Hepatocyte (in vitro differentiated cells): ENCODE results near the gene C12orf56. TPM values are rescaled to one million over a fixed set of nuclear protein-coding genes. Genes with fewer than 3 reads are reported as not detected.

Experiments
- DNase-seq: peaks from one replicate; pipeline ENCODE4 v3.0.0-alpha.2; 2016; ENCODE audit warnings: low spot score
- H2AFZ ChIP-seq: fragments of 200-600 bp; sonication (generic); 2 replicates; pipeline ENCODE4 v1.6.0; 2016; ENCODE audit warnings: antibody characterized with exemption, mild to moderate bottlenecking
- H3K27ac ChIP-seq: fragments of 200-600 bp; sonication (generic); 2 replicates; pipeline ENCODE4 v1.5.1; 2016; ENCODE audit warnings: mild to moderate bottlenecking
- H3K27me3 ChIP-seq: fragments of 200-600 bp; sonication (generic); 2 replicates; pipeline ENCODE4 v1.6.1; 2016
- H3K36me3 ChIP-seq: fragments of 200-600 bp; sonication (generic); replicated peaks from 2 replicates; pipeline ENCODE4 v1.5.1; 2016; ENCODE audit warnings: low read depth; ENCODE audit not compliant: insufficient read depth
- H3K4me1 ChIP-seq: fragments of 200-600 bp; sonication (generic); 2 replicates; pipeline ENCODE4 v1.5.1; 2016; ENCODE audit warnings: mild to moderate bottlenecking, moderate library complexity; ENCODE audit not compliant: insufficient read depth
- H3K4me2 ChIP-seq: fragments of 200-600 bp; sonication (generic); 2 replicates; pipeline ENCODE4 v1.6.0; 2016
- H3K4me3 ChIP-seq: fragments of 200-600 bp; sonication (generic); 2 replicates; pipeline ENCODE4 v1.5.1; 2016; ENCODE audit warnings: mild to moderate bottlenecking
- H3K79me2 ChIP-seq: fragments of 200-600 bp; sonication (generic); 2 replicates; pipeline ENCODE4 v1.6.0; 2017; ENCODE audit warnings: mild to moderate bottlenecking
- H3K9me2 ChIP-seq: fragments of 200-600 bp; sonication (generic); replicated peaks from 2 replicates; pipeline ENCODE4 v1.6.0; 2017; ENCODE audit warnings: mild to moderate bottlenecking; ENCODE audit not compliant: insufficient read depth
- H3K9me3 ChIP-seq: fragments of 200-600 bp; sonication (generic); 2 replicates; pipeline ENCODE4 v1.5.1; 2016; ENCODE audit warnings: low read depth, mild to moderate bottlenecking
- H4K20me1 ChIP-seq: fragments of 200-600 bp; sonication (generic); 2 replicates; pipeline ENCODE4 v1.6.0; 2016; ENCODE audit warnings: mild to moderate bottlenecking; ENCODE audit not compliant: insufficient read depth, poor library complexity, severe bottlenecking
- CTCF ChIP-seq: fragments of 200-600 bp; sonication (generic); IDR thresholded peaks from 2 replicates; pipeline ENCODE4 v1.5.1; 2016; ENCODE audit warnings: antibody characterized with exemption, mild to moderate bottlenecking; ENCODE audit not compliant: poor library complexity
- EZH2 ChIP-seq: fragments of 200-600 bp; sonication (generic); IDR thresholded peaks from 2 replicates; pipeline ENCODE4 v1.6.1; 2016; ENCODE audit warnings: antibody characterized with exemption, mild to moderate bottlenecking, borderline replicate concordance
- EZH2phosphoT487 ChIP-seq: fragments of 200-600 bp; sonication (generic); IDR thresholded peaks from one replicate; pipeline ENCODE4 v1.6.1; 2018; ENCODE audit warnings: antibody characterized with exemption, mild to moderate bottlenecking, low read depth, moderate library complexity; ENCODE audit not compliant: unreplicated experiment, severe bottlenecking
- WGBS: methylation state at CpG from one replicate; pipeline ENCODE4 v1.1.6; 2016; ENCODE audit warnings: low lambda C conversion rate; ENCODE audit errors: missing lambda C conversion rate; 5-methylcytosine and 5-hydroxymethylcytosine counted together
- polyA plus RNA-seq: library from polyadenylated mRNA; unstranded; fragments of >200 nt; fragmentation: Nextera tagmentation; extraction: Ambion mirVana; gene quantifications from 2 replicates; pipeline ENCODE4 v1.2.1, GENCODE V29; 2016
- total RNA-seq: library from RNA; depleted of rRNA; stranded (reverse); fragments of >200 nt; gene quantifications from 2 replicates; pipeline ENCODE4 v1.2.3, GENCODE V29; 2014

C12orf56 gene
- total and polyA plus RNA-seq, 2 experiments from 2014 or later: 0.20 to 1.4 TPM

- Histone ChIP-seq H3K79me2 (no peaks in the 10 kb centered on the region), H3K27me3 (no peaks in the 10 kb centered on the region), H3K27ac (no peak overlapping the region), H3K4me2 (no peak overlapping the region), H3K9me3 (no peaks in the 10 kb centered on the region), H3K36me3 (no peaks in the 10 kb centered on the region), H2AFZ (no peak overlapping the region), H3K9me2 (no peaks in the 10 kb centered on the region), H3K4me3 (no peak overlapping the region), H3K4me1 (no peaks in the 10 kb centered on the region), H4K20me1 (no peaks in the 10 kb centered on the region)
- TF ChIP-seq EZH2 (no peak), CTCF (no peak), EZH2phosphoT487 (no peak)
- WGBS: 60% methylated on average over 1 of the region's 1 CpG
- no peak for DNase-seq
These were observed 137.2 kb downstream of the C12orf56 start for GRCh38 chr12:64253356-64253755.

- H3K27ac ChIP-seq: no peak overlapping the region
- H3K9me2 ChIP-seq: no peaks in the 10 kb centered on the region
- no peaks in the 10 kb centered on the region for H3K79me2 ChIP-seq
- H3K9me3 ChIP-seq: no peaks in the 10 kb centered on the region
- no peaks in the 10 kb centered on the region for H3K4me1 ChIP-seq
- no peak for DNase-seq
- H4K20me1 ChIP-seq: no peaks in the 10 kb centered on the region
- H3K36me3 ChIP-seq: no peaks in the 10 kb centered on the region
- no peak overlapping the region for H3K4me3 ChIP-seq
- H3K27me3 ChIP-seq: no peaks in the 10 kb centered on the region
- TF ChIP-seq EZH2phosphoT487: no peak
- TF ChIP-seq EZH2: no peak
- no peak for TF ChIP-seq CTCF
- H2AFZ ChIP-seq: no peak overlapping the region
- no peak overlapping the region for H3K4me2 ChIP-seq
- 85% methylated on average over 3 of the region's 3 CpGs for WGBS
These were observed 137.9 kb downstream of the C12orf56 start for GRCh38 chr12:64252681-64253080.

GRCh38 chr12:64243809-64244208 is 146.7 kb downstream of the C12orf56 start:
- Histone ChIP-seq H3K4me1 (no peaks in the 10 kb centered on the region), H3K36me3 (no peaks in the 10 kb centered on the region), H3K27ac (no peak overlapping the region), H3K9me3 (no peaks in the 10 kb centered on the region), H2AFZ (no peak overlapping the region), H4K20me1 (no peaks in the 10 kb centered on the region), H3K9me2 (no peaks in the 10 kb centered on the region), H3K4me2 (no peak overlapping the region), H3K27me3 (no peaks in the 10 kb centered on the region), H3K79me2 (no peaks in the 10 kb centered on the region), H3K4me3 (no peak overlapping the region)
- no peak for DNase-seq
- TF ChIP-seq CTCF (no peak), EZH2phosphoT487 (no peak), EZH2 (no peak)
- 58% methylated on average over 4 of the region's 4 CpGs for WGBS

- no peaks in the 10 kb centered on the region for H3K27me3 ChIP-seq
- no peaks in the 10 kb centered on the region for H3K4me1 ChIP-seq
- no peak overlapping the region for H2AFZ ChIP-seq
- no peak for TF ChIP-seq EZH2phosphoT487
- no peak for TF ChIP-seq EZH2
- no peak for TF ChIP-seq CTCF
- no peaks in the 10 kb centered on the region for H3K9me3 ChIP-seq
- no peak for DNase-seq
- 74% methylated on average over 3 of the region's 3 CpGs for WGBS
- H3K4me3 ChIP-seq: no peak overlapping the region
- H3K9me2 ChIP-seq: no peaks in the 10 kb centered on the region
- H3K79me2 ChIP-seq: no peaks in the 10 kb centered on the region
- no peaks in the 10 kb centered on the region for H3K36me3 ChIP-seq
- no peaks in the 10 kb centered on the region for H4K20me1 ChIP-seq
- H3K4me2 ChIP-seq: no peak overlapping the region
- H3K27ac ChIP-seq: no peak overlapping the region
These were observed 149.8 kb downstream of the C12orf56 start for GRCh38 chr12:64240781-64241180.
